HG03342 (cell line): ENCODE results near the gene LIN7A.
A peak's percentile ranks its signal among the peaks of the same experiment; 100 is the strongest.

Experiments used
- ATAC-seq: cut with Tn5 transposase; IDR thresholded peaks from one replicate; pipeline ENCODE4 v1.9.1; 2021; ENCODE audit warnings: mild to moderate bottlenecking, moderate library complexity; ENCODE audit not compliant: unreplicated experiment

Gene LIN7A

GRCh38 chr12:80860928-80861327 is 76.8 kb downstream of the LIN7A start:
- no peak for ATAC-seq

GRCh38 chr12:80860206-80860605 is 77.5 kb downstream of the LIN7A start:
- ATAC-seq = no peak

GRCh38 chr12:80858356-80858755 is 79.4 kb downstream of the LIN7A start:
- no peak for ATAC-seq

- no peak for ATAC-seq
Measured at GRCh38 chr12:80857311-80857710, 80.4 kb downstream of the LIN7A start.

- ATAC-seq = no peak
Measured at GRCh38 chr12:80849337-80849736, 88.4 kb downstream of the LIN7A start.

- ATAC-seq = no peak
Measured at GRCh38 chr12:80848858-80849257, 88.9 kb downstream of the LIN7A start.

- no peak for ATAC-seq
Measured at GRCh38 chr12:80847575-80847974, 90.2 kb downstream of the LIN7A start.

GRCh38 chr12:80846952-80847351 is 90.8 kb downstream of the LIN7A start:
- no peak for ATAC-seq

GRCh38 chr12:80845639-80846038 is 92.1 kb downstream of the LIN7A start:
- ATAC-seq = no peak

GRCh38 chr12:80843969-80844368 is 93.8 kb downstream of the LIN7A start:
- no peak for ATAC-seq

- peak; percentile 34 for ATAC-seq
Measured at GRCh38 chr12:80838708-80839107, 99.0 kb downstream of the LIN7A start.

- ATAC-seq = peak; percentile 21
Measured at GRCh38 chr12:80838024-80838658, 99.6 kb downstream of the LIN7A start.

GRCh38 chr12:80837342-80837978 is 100.3 kb downstream of the LIN7A start:
- ATAC-seq = peak; percentile 73

GRCh38 chr12:80834724-80835123 is 103.0 kb downstream of the LIN7A start:
- ATAC-seq = no peak

GRCh38 chr12:80830533-80831088 is 107.1 kb downstream of the LIN7A start:
- no peak for ATAC-seq

- ATAC-seq = no peak
Measured at GRCh38 chr12:80829767-80830166, 108.0 kb downstream of the LIN7A start.

GRCh38 chr12:80825506-80825905 is 112.2 kb downstream of the LIN7A start:
- ATAC-seq = no peak

GRCh38 chr12:80823393-80823792 is 114.3 kb downstream of the LIN7A start:
- no peak for ATAC-seq

- ATAC-seq = no peak
Measured at GRCh38 chr12:80821513-80822000, 116.2 kb downstream of the LIN7A start.

GRCh38 chr12:80818878-80819277 is 118.9 kb downstream of the LIN7A start:
- ATAC-seq = no peak

GRCh38 chr12:80815351-80815750 is 122.4 kb downstream of the LIN7A start:
- no peak for ATAC-seq

- peak; percentile 18 for ATAC-seq
Measured at GRCh38 chr12:80814453-80814852, 123.3 kb downstream of the LIN7A start.
